Tibial nerve (tissue), 4 donors: Measurements from ENCODE around the gene FAM171A1.

Experiments used
- CTCF ChIP-seq, 5 experiments: fragments of 200-600 bp in 3 of 5; fragments of 450-650 bp in 2 of 5; sonication (generic) in 3 of 5; IDR thresholded peaks; one replicate each; pipeline ENCODE4 v1.5.1; 2016 to 2019; ENCODE audit warnings: antibody characterized with exemption in 5 of 5, mild to moderate bottlenecking in 3 of 5, moderate library complexity in 2 of 5
- EP300 ChIP-seq, 2 donors: sonication (generic); formaldehyde crosslinking; IDR thresholded peaks; one replicate each; pipeline ENCODE4 v1.6.1; 2017; ENCODE audit warnings: antibody characterized with exemption in 2 of 2, mild to moderate bottlenecking in 1 of 2
- POLR2A ChIP-seq, 2 donors: fragments of 450-650 bp; IDR thresholded peaks; one replicate each; pipeline ENCODE4 v1.6.1; 2017; ENCODE audit warnings: antibody characterized with exemption in 2 of 2, mild to moderate bottlenecking in 2 of 2, moderate library complexity in 2 of 2

GRCh38 chr10:15254808-15255648 lies 116.1 kb downstream of the FAM171A1 start:
- TF ChIP-seq CTCF (IDR thresholded peaks at IDR 0.05) (no peak), POLR2A (IDR thresholded peaks at IDR 0.05) (no peak), EP300 (IDR thresholded peaks at IDR 0.05) (peak in 1 of 2 donors; percentile 22)
